Measurements from ENCODE around the gene SLC24A5.

DNA sequence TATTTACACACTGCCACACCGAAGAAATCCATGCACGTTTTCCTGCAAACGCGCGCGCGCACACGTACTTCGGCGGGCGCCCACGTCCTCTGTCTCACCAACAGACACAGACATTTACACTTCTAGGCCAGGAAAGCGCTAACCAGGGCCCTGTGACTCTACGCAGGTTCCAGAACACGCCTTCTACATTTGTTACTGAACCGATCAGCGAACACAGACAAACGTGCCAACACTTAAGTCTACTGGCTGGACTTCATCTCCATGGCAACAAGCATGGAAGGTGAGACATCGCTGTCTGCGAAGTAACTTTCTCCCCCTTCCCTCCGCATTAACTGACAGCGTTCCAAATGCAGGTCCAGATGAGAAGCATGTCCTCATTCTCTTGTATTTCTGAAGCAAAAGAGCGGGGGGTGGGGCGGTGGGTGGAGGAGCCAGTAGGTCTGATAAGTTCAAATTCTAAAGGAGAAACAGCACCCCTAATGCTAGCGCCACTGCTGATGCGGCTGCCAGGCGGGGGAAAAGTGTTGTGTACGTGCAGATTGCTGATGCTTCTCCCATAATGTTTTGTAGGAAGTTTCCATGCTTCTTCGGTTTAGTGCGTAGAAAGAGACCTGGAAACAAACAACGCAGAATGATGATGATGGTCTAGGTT lies 70.9 kb downstream of the SLC24A5 start, which contains the start of gene CTXN2:
- TF ChIP-seq POLR2A (IDR thresholded peaks at IDR 0.05; ENCODE audit: low read depth, low read length) (no peak), CEBPB (IDR thresholded peaks at IDR 0.05; ENCODE audit: low read depth, low read length) (no peak), CHD1 (IDR thresholded peaks at IDR 0.05; ENCODE audit: low read depth, low read length) (no peak), MAZ (IDR thresholded peaks at IDR 0.05; ENCODE audit: borderline replicate concordance, low read depth, low read length) (no peak)
- TF ChIP-seq, protein P1, sequence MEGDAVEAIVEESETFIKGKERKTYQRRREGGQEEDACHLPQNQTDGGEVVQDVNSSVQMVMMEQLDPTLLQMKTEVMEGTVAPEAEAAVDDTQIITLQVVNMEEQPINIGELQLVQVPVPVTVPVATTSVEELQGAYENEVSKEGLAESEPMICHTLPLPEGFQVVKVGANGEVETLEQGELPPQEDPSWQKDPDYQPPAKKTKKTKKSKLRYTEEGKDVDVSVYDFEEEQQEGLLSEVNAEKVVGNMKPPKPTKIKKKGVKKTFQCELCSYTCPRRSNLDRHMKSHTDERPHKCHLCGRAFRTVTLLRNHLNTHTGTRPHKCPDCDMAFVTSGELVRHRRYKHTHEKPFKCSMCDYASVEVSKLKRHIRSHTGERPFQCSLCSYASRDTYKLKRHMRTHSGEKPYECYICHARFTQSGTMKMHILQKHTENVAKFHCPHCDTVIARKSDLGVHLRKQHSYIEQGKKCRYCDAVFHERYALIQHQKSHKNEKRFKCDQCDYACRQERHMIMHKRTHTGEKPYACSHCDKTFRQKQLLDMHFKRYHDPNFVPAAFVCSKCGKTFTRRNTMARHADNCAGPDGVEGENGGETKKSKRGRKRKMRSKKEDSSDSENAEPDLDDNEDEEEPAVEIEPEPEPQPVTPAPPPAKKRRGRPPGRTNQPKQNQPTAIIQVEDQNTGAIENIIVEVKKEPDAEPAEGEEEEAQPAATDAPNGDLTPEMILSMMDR (conservative IDR thresholded peaks at IDR 0.05; ENCODE audit: low read depth, low read length): no peak
